ENCODE measurements around the gene SLC12A8. TPM values are rescaled to one million over a fixed set of nuclear protein-coding genes. Genes with fewer than 3 reads are reported as not detected.

SLC12A8 gene
- total RNA-seq, 1 donor from 2014 or later: 24.2 TPM

DNA sequence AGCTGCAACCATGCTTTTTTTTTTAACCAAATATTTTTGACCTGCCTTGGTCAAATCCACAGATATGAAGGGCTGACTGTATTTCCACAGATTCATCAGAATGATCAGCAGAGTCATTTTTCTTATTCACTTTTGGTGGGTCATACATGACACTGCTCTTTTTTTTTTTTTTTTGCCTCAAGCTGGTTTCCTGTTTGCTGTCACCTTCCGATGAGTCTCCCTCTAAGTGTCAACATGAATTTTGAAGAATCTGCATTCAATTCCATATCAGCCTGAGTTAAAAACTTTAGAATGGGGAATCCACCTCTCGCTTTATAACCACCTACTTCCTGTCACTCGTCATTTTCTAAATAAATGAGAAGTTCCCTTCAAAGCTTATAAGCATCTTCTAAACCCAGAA is 2.2 kb upstream of the SLC12A8 start:
- no peak for ATAC-seq
- DNase-seq (ENCODE audit: low spot score): no peak

GRCh38 chr3:125213946-125214542 is 1.5 kb upstream of the SLC12A8 start:
- DNase-seq (ENCODE audit: low spot score): no peak
- ATAC-seq: no peak

- no peak for ATAC-seq
Observed at GRCh38 chr3:125213364-125213755, 812 bp upstream of the SLC12A8 start.

DNA sequence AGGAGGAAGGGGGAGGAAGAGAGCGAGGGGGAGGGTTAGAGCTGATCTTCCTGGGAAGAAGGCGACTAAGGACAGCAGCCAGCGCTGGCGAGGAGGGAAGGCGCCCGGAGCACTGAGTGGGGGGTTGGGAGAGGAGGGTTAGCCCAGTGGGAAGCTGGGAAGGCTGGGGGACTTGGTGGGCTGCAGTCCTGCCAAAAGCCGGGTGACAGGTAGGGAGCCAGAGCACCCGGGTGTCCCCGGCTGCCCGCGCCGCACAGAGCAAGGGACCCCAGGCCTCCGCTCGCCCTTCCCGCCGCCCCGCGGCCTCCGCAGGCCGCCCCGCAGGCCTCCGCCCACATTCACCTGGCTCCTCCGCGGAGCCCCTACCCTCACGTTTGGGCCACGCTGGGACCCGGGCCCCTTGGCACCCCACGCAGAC is 448 bp downstream of the SLC12A8 start:
- peak; percentile 62 for ATAC-seq
- peak; percentile 50 for DNase-seq (ENCODE audit: low spot score)

More at GRCh38 chr3:125213364-125213755, 812 bp upstream of the SLC12A8 start:
- DNase-seq (ENCODE audit: low spot score): no peak

DNA sequence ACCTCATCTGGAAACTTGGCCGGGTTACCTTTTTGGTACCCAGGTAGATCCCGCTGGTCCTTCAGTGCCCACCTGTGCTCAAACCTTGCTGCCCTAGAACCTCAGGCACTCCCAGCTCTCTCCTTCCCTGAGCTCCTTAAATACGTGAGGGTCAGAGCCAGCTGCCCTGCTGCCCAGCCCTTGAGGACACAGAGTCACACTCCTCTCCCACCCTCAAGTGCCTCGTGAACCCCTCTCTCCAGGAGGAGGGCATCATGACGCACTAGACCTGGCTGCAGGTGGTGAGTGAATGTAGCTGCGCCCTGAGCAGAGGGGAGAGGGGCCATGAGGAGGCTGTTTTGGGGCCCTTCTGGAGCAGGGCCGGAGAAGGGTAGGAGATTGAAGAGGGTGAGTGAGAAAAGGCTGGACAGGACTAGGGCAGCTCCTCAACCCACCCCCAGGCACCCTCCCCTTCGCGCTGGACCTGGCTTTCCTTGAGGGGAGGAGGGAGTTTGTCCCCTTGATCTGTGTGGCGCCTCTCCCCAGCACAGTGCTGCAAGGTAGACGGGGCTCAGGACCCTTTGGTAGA is 941 bp downstream of the SLC12A8 start:
- ATAC-seq: no peak
- no peak for DNase-seq (ENCODE audit: low spot score)

DNA sequence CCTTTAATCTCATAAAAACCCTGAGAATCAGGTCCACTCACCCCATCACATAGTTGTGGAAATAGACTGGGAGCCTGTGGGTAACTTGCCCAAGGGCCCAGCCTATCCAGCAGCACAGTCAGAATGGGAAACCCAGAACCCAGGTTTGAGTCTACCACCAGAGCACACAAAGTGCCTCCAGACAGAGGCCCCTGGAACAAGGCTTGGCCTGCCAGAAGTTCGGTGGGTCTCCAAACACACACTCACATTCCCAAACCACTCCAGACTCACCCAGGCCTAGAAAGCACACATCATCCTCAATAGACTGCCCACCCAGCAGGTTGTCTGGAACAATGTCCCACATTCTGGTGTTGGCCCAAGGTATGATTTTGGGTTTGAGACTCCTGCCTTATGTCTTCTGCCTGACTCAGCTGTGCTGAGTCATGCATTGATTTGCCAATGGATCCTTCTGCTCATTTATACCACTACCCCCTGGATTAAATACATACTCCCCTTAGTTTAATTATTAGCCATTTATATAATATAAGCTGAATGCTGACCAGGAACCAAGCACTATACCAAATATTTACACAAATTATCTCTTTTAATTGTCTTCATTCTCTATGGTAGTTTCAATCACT is 4.5 kb downstream of the SLC12A8 start:
- no peak for DNase-seq (ENCODE audit: low spot score)
- peak; percentile 4 for ATAC-seq

DNA sequence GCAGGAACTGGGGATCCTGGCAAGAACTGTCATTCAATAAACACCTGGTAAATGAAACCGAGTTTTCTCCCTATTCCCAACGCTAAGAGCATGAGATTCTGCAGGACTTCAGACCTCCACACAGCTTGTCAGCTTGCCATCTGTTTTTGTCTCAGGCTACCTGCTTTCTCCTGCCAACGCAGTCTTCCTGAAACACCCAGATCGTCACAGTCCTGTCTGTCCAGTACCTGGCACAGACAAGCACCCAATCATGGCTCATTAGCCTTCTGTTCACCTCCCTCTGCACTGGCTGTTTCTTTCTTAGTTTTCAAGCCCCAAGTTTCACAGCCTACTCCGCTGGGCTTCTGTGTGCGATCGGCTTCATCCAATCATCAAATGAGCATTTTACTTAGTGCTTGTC is 5.0 kb downstream of the SLC12A8 start:
- peak; percentile 91 for DNase-seq (ENCODE audit: low spot score)
- ATAC-seq: peak; percentile 86

DNA sequence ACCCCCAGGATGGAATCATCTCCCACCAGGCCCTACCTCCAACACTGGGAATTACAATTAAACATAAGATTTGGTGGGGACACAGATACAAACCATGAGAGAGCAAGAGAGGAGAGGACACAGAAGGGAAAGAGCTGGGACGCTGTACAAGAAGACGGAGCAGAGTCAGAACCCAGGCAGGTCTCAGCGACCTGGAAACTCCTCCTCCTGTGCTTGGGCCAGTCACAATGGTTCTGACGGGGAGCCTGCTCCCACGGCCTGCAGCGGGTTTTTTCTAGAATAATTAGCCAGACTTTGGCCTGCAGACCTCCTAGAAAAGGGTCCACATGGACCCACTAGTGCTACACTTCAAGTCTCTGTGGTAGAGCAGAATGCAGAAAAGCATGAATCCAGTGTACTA is 5.6 kb downstream of the SLC12A8 start:
- ATAC-seq (peak; percentile 69), DNase-seq (ENCODE audit: low spot score) (no peak)

DNA sequence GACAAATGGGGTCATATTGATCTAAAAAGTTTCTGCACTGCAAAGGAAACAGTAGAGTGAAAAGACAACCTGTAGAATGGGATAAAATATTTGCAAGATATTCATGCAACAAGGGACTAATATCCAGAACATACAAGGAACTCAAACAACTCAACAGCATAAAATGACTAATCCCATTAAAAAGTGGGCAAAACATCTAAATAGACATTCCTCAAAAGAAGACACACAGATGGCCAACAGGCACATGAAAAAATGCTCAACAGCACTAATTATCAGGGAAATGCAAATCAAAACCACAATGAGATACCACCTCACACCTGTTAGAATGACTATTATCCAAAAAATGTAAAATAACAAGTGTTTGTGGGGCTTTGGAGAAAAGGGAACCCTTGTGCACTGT is 8.8 kb downstream of the SLC12A8 start:
- DNase-seq (ENCODE audit: low spot score) (no peak), ATAC-seq (no peak)

DNA sequence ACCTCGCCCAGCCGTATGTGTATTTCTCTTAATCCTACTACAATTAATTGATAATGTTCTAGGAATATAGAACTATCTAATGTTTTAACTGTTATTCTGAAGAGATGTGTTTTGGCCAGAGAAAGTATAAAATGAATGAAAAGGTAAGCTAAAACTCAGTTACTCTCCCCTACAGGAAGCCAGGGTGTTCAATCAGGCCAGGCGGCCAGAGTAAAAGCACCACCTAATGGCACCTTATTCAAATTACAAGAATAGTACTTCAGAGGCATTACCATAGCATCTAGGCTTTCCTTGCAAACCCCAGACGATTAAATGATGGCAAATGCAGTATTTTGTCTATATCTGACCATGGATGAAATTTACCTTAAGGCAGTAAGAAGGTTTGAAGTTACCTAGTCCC is 10.4 kb downstream of the SLC12A8 start:
- DNase-seq (ENCODE audit: low spot score) (no peak), ATAC-seq (peak; percentile 22)

DNA sequence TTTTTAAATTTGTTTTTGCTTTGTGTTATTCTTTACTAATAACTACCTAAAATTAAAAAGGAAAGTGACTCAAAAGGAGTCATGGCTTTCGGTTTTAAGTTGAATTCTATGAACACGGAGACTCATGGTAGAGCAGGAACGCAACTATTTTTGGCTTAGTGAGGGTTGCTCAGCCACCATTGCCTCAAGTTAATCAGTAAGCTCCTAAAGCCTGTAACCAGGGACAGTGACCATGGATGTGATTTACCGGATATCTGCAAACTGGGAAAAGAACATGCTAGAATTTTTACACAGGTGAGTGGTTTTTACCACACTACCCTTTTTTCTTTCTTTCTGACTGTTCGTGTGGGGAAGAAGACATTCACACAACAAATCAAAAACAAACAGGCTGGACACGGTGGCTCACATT is 11.8 kb downstream of the SLC12A8 start:
- ATAC-seq: peak; percentile 96
- DNase-seq (ENCODE audit: low spot score): no peak

GRCh38 chr3:125194849-125195601 is 17.5 kb downstream of the SLC12A8 start:
- ATAC-seq (peak; percentile 46), DNase-seq (ENCODE audit: low spot score) (no peak)

DNA sequence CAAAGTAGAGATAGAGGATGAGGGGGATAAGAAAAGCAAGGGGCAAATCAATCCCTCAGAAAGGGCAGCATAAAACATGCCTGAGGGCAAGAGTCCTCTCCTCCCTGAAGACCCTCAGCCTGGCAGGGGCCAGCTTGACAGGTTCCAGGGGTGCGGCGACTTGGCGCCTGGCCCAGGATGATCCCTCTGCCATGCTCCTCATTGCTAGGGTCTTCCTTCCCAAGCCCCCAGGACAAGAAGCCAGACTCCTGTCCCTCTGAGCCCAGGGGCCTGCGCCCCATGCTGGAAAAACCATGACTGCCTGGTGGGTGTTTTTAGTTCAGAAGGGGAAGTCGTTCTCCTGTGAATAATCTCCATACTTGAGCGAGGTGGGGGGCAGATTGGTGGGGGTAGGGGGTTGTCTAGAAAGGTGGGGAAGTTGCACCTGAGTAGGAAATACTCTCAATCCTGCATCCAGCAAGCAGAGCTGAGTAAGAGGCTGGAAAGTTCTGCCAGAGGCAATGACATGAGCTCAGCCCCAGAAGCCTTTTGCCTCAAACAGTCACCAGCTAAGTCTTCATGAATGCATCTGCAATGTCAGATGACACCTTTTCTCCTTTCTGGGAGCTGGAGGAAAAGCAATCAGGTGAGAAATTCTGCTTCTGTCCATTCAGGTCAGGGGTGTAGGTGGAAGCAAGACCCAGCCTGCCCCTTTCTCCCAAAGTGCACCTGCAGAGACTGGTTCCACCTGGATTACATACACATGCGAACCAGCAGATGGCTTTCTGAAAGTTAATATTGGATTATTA is 18.3 kb downstream of the SLC12A8 start:
- ATAC-seq (no peak), DNase-seq (ENCODE audit: low spot score) (no peak)

GRCh38 chr3:125192190-125193035 is 20.1 kb downstream of the SLC12A8 start:
- no peak for DNase-seq (ENCODE audit: low spot score)
- no peak for ATAC-seq

DNA sequence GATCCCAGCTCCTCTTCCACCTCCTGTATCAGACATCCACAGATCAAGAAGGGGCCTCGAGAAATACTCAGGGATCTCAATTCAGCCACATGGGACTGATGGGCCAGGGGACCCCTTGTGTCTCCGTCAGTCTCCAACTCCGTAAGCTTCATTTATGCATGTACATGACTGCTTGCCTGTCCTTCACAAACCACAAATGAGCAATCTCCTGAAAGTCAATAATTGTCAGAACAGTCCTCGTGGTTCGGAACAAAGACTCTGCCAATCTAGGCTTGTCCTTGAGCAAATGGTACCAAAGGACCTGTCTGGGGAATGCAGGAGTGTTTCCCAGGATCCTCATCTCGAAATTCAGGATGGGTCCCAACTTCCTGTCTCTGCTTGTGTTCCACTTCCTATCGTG is 20.8 kb downstream of the SLC12A8 start:
- no peak for ATAC-seq
- DNase-seq (ENCODE audit: low spot score): no peak

DNA sequence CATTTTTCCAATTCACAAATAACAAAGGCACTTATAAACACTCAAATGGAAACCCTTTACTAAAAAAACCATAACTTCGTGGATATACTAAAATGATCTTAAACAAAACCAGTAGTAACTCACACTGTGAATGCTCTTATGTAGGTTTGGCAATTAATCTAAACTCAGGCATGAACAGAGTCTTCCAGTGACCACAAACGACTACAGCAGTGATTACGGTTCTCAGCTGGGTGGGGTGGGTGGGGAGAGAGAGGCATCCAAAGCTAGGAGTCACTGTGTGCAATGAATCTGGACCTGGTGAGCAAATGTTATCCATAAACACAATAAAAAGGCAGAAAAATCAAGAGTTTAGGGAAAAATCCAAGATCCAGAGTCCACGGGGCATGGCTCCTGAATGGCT is 21.3 kb downstream of the SLC12A8 start:
- DNase-seq (ENCODE audit: low spot score) (no peak), ATAC-seq (no peak)

DNA sequence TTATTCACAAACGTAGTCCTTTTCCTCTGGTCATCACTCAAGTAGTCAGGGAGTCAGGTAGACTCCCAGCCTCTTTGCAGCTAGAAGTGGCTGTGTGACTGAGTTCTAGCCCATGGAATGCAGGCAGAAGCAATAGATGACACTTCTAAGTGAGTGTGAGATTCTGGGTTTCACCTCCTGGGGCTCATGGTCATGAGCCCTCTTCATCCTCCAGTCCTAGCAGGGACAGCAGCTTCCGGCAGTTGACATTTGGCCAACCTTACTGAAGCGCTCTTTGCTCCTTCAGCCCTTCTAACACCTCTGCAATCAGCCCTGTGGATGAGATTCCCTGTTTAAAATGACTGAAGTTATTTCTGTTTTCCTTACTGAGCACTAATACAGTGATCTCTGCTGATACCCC is 21.8 kb downstream of the SLC12A8 start:
- no peak for DNase-seq (ENCODE audit: low spot score)
- no peak for ATAC-seq

GRCh38 chr3:125189378-125190165 is 23.0 kb downstream of the SLC12A8 start:
- ATAC-seq (no peak), DNase-seq (ENCODE audit: low spot score) (no peak)

GRCh38 chr3:125188955-125189354 is 23.6 kb downstream of the SLC12A8 start:
- DNase-seq (ENCODE audit: low spot score) (no peak), ATAC-seq (no peak)

- no peak for ATAC-seq
Observed at GRCh38 chr3:125187599-125187910, 25.0 kb downstream of the SLC12A8 start.

More at GRCh38 chr3:125187599-125187910, 25.0 kb downstream of the SLC12A8 start:
- no peak for DNase-seq (ENCODE audit: low spot score)
